SKM-1 treated with dmso at 0.1 percent for 144 hours (cell line): ENCODE data around the gene OR4A15.

Experiments used
- DNase-seq: peaks from one replicate; lab custom pipeline; 2025; ENCODE audit not compliant: unreplicated experiment; lab: John Stamatoyannopoulos, UW

The OR4A15 gene

DNA sequence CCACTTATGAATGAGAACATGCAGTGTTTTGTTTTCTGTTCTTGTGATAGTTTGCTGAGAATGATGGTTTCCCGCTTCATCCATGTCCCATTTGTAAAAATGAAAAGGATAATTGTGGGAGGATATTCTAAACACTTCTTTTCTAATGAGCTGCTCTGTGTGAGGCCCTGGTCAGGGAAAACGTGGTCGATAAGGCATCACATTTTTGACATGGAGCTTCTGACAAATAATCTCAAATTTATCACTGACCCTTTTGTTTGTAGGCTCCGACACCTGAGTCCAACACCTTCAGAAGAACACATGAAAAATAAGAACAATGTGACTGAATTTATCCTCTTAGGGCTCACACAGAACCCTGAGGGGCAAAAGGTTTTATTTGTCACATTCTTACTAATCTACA, at the start of gene OR4A15:
TSS of gene OR4A15 (plus strand) at position 301 of the 400 bp plus-strand sequence. CDS start at position 301, 0 bp downstream.
- DNase-seq: no peak

GRCh38 chr11:55324500-55324899, 43.3 kb upstream of the OR4A15 start:
- DNase-seq: no peak

- no peak for DNase-seq
These were observed 24.9 kb upstream of the OR4A15 start, which contains the start of gene OR4A16 for GRCh38 chr11:55342901-55343300. Gene OR4A16, plus strand, starts transcription at chr11:55343201. Its CDS starts 0 bp downstream, at chr11:55343201.

DNA sequence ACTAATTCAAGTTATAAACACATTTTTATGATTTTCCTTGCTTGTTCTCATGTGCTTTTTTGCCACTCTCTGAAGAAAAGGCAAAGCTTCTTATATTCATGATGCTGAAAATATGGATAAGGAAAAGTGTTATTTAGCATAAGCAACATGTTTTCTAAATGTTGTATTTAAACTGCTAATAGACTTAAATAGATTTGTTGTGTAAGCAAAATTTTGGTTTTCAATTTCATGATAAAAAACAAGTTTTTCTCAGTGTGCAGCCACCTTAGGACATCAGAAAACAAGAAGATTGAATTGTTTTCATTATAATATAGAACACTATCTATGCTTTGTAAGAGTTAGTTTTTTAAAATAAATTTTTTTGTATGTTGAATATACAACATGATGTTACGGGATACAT, 22.5 kb upstream of the OR4A15 start:
- no peak for DNase-seq

DNA sequence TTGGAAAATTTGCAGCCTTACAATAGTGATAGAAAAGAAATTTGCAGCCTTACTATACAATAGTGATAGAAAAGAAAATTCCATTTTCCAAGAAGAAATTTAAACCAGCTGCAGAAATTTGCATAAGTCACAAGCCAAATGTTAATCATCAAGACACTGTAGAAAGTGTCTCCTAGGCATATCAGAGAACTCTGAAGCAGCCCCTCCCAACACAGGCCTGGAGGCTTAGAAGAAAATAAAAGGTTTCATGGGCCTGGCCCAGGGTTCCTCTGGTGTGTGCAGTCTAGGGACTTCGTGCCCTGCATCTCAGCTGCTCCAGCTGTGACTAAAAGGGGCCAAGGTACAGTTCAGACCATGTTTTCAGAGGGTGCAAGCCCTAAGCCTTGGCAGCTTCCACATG, 18.7 kb upstream of the OR4A15 start:
- no peak for DNase-seq

GRCh38 chr11:55357560-55358184, 10.1 kb upstream of the OR4A15 start:
- peak; percentile 31 for DNase-seq

- no peak for DNase-seq
These were observed 33.2 kb downstream of the OR4A15 start for GRCh38 chr11:55401011-55401410.
